Keratinocyte (primary cell): ENCODE data around the gene TOLLIP. TPM values are rescaled to one million over a fixed set of nuclear protein-coding genes. Genes with fewer than 3 reads are reported as not detected.
"Not testable (repeated sequence)": the region's sequence is repeated elsewhere in the genome, so short reads cannot be mapped to it uniquely, and the experiment has no call there.

Experiments
- DNase-seq: peaks from one replicate; pipeline ENCODE4 v3.0.0-alpha.2; 2011; ENCODE audit warnings: low read depth, missing footprints, low spot score
- FAIRE-seq: peaks from 2 replicates; lab custom pipeline; 2011; peaks lifted over from hg19 to GRCh38; lab: Jason Lieb, UNC
- H2AFZ ChIP-seq: 2 replicates; pipeline ENCODE4 v1.6.0; 2012; ENCODE audit warnings: low read length, control low read depth, inconsistent platforms; ENCODE audit not compliant: control insufficient read depth
- H3K27ac ChIP-seq: 2 replicates; pipeline ENCODE4 v1.5.1; 2011; ENCODE audit warnings: low read length; ENCODE audit not compliant: control insufficient read depth, insufficient read depth
- H3K27me3 ChIP-seq: 3 replicates; pipeline ENCODE4 v1.6.0; 2011; ENCODE audit warnings: low read length; ENCODE audit not compliant: control insufficient read depth, insufficient read depth; ENCODE audit errors: extremely low read depth
- H3K36me3 ChIP-seq, 2 experiments: 2 replicates in 1 of 2; 3 replicates in 1 of 2; pipeline ENCODE4 v1.5.1; 2011; ENCODE audit warnings: low read length in 2 of 2, mild to moderate bottlenecking in 1 of 2; ENCODE audit not compliant: control insufficient read depth in 2 of 2, insufficient read depth in 2 of 2; ENCODE audit errors: extremely low read depth in 1 of 2
- H3K4me1 ChIP-seq: 3 replicates; pipeline ENCODE4 v1.5.1; 2011; ENCODE audit warnings: low read length; ENCODE audit not compliant: control insufficient read depth, insufficient read depth; ENCODE audit errors: extremely low read depth
- H3K4me2 ChIP-seq: 3 replicates; pipeline ENCODE4 v1.6.0; 2011; ENCODE audit warnings: low read depth, low read length; ENCODE audit not compliant: control insufficient read depth, insufficient read depth; ENCODE audit errors: extremely low read depth
- H3K4me3 ChIP-seq, 3 experiments: fragments of 200-600 bp in 1 of 3; sonication (generic) in 1 of 3; 2 replicates in 2 of 3; 3 replicates in 1 of 3; pipeline ENCODE4 v1.5.1; 2011 to 2016; ENCODE audit warnings: low read length in 3 of 3, mild to moderate bottlenecking in 3 of 3, control low read depth in 2 of 3, inconsistent platforms in 1 of 3, low read depth in 1 of 3, mixed read lengths in 1 of 3, mixed run types in 1 of 3, moderate library complexity in 1 of 3; ENCODE audit not compliant: control insufficient read depth in 2 of 3, insufficient read depth in 2 of 3; ENCODE audit errors: extremely low read depth in 1 of 3
- H3K79me2 ChIP-seq: 2 replicates; pipeline ENCODE4 v1.6.0; 2012; ENCODE audit warnings: low read length; ENCODE audit not compliant: control insufficient read depth, insufficient read depth
- H3K9ac ChIP-seq: 3 replicates; pipeline ENCODE4 v1.6.0; 2011; ENCODE audit warnings: low read length; ENCODE audit not compliant: control insufficient read depth, insufficient read depth; ENCODE audit errors: extremely low read depth
- H3K9me1 ChIP-seq: 3 replicates; pipeline ENCODE4 v1.6.0; 2011; ENCODE audit warnings: low read length; ENCODE audit not compliant: control insufficient read depth, insufficient read depth; ENCODE audit errors: extremely low read depth
- H3K9me3 ChIP-seq: 2 replicates; pipeline ENCODE4 v1.5.1; 2012; ENCODE audit warnings: low read depth, low read length; ENCODE audit not compliant: control insufficient read depth
- H4K20me1 ChIP-seq: 3 replicates; pipeline ENCODE4 v1.6.0; 2011; ENCODE audit warnings: low read length; ENCODE audit not compliant: control insufficient read depth, insufficient read depth; ENCODE audit errors: extremely low read depth
- EZH2 ChIP-seq: IDR thresholded peaks from one replicate; pipeline ENCODE4 v1.6.1; 2012; ENCODE audit warnings: inconsistent platforms, mild to moderate bottlenecking, low read length, moderate library complexity
- dilution Hi-C: fragments of 300-500 bp; cut with MboI; formaldehyde crosslinking; loops from one replicate; pipeline ENCODE4 v1.7.0; 2020; ENCODE audit warnings: low sequenced_read_pairs; ENCODE audit not compliant: extremely low pct_ligation_motif_present
- polyA plus RNA-seq, 5 experiments: library from polyadenylated mRNA; depleted of rRNA in 3 of 5; stranded (reverse) in 3 of 5; stranded (forward) in 1 of 5; unstranded in 1 of 5; fragments of >200 nt; gene quantifications; 1 replicate in 1 of 5; 2 replicates in 3 of 5; 3 replicates in 1 of 5; pipeline versions ENCODE4 v1.2.1 to v1.2.3, GENCODE V29; 2011 to 2012; ENCODE audit warnings: missing spikeins in 2 of 5, low read depth in 1 of 5, low replicate concordance in 1 of 5
- TF ChIP-seq, protein P1 (sequence below), 3 experiments: IDR thresholded peaks in 1 of 3; conservative IDR thresholded peaks in 1 of 3; optimal IDR thresholded peaks in 1 of 3; 2 replicates in 2 of 3; 3 replicates in 1 of 3; pipeline versions ENCODE3 to v1.5.1; 2011; ENCODE audit warnings: low read length in 3 of 3, mild to moderate bottlenecking in 3 of 3, moderate library complexity in 2 of 3, control low read depth in 1 of 3, inconsistent platforms in 1 of 3; ENCODE audit not compliant: insufficient read depth in 2 of 3; ENCODE audit errors: extremely low read depth in 1 of 3

Gene TOLLIP
- polyA plus RNA-seq, 1 donor (not counting 4 experiments of a cell fraction or from before 2014, with no cell fraction given): 40.2 TPM

DNA sequence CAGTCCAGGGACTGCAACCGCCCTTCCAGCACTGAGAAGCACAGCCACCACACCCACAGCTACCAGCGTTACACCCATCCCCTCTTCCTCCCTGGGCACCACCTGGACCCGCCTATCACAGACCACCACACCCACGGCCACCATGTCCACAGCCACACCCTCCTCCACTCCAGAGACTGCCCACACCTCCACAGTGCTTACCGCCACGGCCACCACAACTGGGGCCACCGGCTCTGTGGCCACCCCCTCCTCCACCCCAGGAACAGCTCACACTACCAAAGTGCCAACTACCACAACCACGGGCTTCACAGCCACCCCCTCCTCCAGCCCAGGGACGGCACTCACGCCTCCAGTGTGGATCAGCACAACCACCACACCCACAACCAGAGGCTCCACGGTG lies 66.7 kb downstream of the TOLLIP start:
- H3K79me2 ChIP-seq, H3K4me1 ChIP-seq, dilution Hi-C loops, H2AFZ ChIP-seq, H3K36me3 ChIP-seq, H3K9me1 ChIP-seq, H3K27ac ChIP-seq, H3K4me3 ChIP-seq, H3K9ac ChIP-seq, H3K4me2 ChIP-seq, DNase-seq, FAIRE-seq, H3K27me3 ChIP-seq, H4K20me1 ChIP-seq: not testable (repeated sequence)
- H3K9me3 ChIP-seq: peaks cover 14% of the 10 kb centered on the region

DNA sequence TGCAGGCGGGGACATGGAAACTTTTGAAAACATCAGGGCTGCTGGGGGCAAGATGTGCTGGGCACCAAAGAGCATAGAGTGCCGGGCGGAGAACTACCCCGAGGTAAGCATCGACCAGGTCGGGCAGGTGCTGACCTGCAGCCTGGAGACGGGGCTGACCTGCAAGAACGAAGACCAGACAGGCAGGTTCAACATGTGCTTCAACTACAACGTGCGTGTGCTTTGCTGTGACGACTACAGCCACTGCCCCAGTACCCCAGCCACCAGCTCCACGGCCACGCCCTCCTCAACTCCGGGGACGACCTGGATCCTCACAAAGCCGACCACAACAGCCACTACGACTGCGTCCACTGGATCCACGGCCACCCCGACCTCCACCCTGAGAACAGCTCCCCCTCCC lies 67.1 kb downstream of the TOLLIP start:
- Histone ChIP-seq H3K27ac (no peak overlapping the region), H3K27me3 (no peaks in the 10 kb centered on the region), H3K36me3 (no peaks in the 10 kb centered on the region), H3K9me3 (peaks cover 14% of the 10 kb centered on the region), H3K4me3 (no peak overlapping the region), H3K9ac (no peak overlapping the region), H2AFZ (no peak overlapping the region), H3K79me2 (no peaks in the 10 kb centered on the region), H3K4me1 (no peaks in the 10 kb centered on the region), H4K20me1 (no peaks in the 10 kb centered on the region), H3K9me1 (no peaks in the 10 kb centered on the region), H3K4me2 (no peak overlapping the region)
- dilution Hi-C loops: no loop called here
- no peak for TF ChIP-seq EZH2
- TF ChIP-seq, protein P1, sequence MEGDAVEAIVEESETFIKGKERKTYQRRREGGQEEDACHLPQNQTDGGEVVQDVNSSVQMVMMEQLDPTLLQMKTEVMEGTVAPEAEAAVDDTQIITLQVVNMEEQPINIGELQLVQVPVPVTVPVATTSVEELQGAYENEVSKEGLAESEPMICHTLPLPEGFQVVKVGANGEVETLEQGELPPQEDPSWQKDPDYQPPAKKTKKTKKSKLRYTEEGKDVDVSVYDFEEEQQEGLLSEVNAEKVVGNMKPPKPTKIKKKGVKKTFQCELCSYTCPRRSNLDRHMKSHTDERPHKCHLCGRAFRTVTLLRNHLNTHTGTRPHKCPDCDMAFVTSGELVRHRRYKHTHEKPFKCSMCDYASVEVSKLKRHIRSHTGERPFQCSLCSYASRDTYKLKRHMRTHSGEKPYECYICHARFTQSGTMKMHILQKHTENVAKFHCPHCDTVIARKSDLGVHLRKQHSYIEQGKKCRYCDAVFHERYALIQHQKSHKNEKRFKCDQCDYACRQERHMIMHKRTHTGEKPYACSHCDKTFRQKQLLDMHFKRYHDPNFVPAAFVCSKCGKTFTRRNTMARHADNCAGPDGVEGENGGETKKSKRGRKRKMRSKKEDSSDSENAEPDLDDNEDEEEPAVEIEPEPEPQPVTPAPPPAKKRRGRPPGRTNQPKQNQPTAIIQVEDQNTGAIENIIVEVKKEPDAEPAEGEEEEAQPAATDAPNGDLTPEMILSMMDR (optimal IDR thresholded peaks at IDR 0.05 in 1 of 3, IDR thresholded peaks at IDR 0.05 in 1 of 3, conservative IDR thresholded peaks at IDR 0.05 in 1 of 3; ENCODE audit: extremely low read depth in 1 of 3, insufficient read depth in 2 of 3, low read length in 3 of 3): no peak
- no peak for DNase-seq
- FAIRE-seq: no peak

DNA sequence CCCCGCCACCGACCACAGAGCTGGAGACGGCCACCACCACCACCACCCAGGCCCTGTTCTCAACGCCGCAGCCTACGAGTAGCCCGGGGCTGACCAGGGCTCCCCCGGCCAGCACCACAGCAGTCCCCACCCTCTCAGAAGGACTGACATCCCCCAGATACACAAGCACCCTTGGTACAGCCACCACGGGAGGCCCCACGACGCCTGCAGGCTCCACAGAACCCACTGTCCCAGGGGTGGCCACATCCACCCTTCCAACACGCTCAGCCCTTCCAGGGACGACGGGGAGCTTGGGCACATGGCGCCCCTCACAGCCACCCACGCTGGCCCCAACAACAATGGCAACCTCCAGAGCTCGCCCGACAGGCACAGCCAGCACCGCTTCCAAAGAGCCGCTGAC lies 67.7 kb downstream of the TOLLIP start:
- no peak overlapping the region for H3K27ac ChIP-seq
- dilution Hi-C loops: no loop called here
- no peak overlapping the region for H2AFZ ChIP-seq
- TF ChIP-seq, protein P1 (optimal IDR thresholded peaks at IDR 0.05 in 1 of 3, IDR thresholded peaks at IDR 0.05 in 1 of 3, conservative IDR thresholded peaks at IDR 0.05 in 1 of 3; ENCODE audit: extremely low read depth in 1 of 3, insufficient read depth in 2 of 3, low read length in 3 of 3): no peak
- no peak for TF ChIP-seq EZH2
- H3K4me1 ChIP-seq: no peaks in the 10 kb centered on the region
- DNase-seq: no peak
- no peaks in the 10 kb centered on the region for H3K9me1 ChIP-seq
- no peak overlapping the region for H3K9ac ChIP-seq
- H3K4me3 ChIP-seq: no peak overlapping the region
- H3K4me2 ChIP-seq: no peak overlapping the region
- H4K20me1 ChIP-seq: no peaks in the 10 kb centered on the region
- no peaks in the 10 kb centered on the region for H3K36me3 ChIP-seq
- no peaks in the 10 kb centered on the region for H3K27me3 ChIP-seq
- FAIRE-seq: no peak
- H3K79me2 ChIP-seq: no peaks in the 10 kb centered on the region
- H3K9me3 ChIP-seq: peaks cover 14% of the 10 kb centered on the region
